H1 (cell line): ENCODE data around the gene OPCML. TPM values are rescaled to one million over a fixed set of nuclear protein-coding genes. Genes with fewer than 3 reads are reported as not detected.

ENCODE experiments used
- CTCF ChIA-PET: fragments of 300-600 bp; sonication (Branson Sonifier 250); formaldehyde crosslinking; loops from one replicate; lab custom pipeline; 2021; ENCODE audit not compliant: partially characterized antibody; lab: Charles Lee
- POLR2A ChIA-PET: fragments of 300-600 bp; sonication (Branson Sonifier 250); formaldehyde crosslinking; loops from one replicate; lab custom pipeline; 2021; ENCODE audit warnings: inconsistent platforms; ENCODE audit not compliant: partially characterized antibody; lab: Charles Lee
- DNase-seq, 2 experiments: peaks; one replicate each; pipeline versions ENCODE4 v3.0.0 to v3.0.0-alpha.2; 2010 to 2022; ENCODE audit warnings: low spot score in 2 of 2, low read depth in 1 of 2, mixed read lengths in 1 of 2
- FAIRE-seq: peaks from 2 replicates; lab custom pipeline; 2011; peaks lifted over from hg19 to GRCh38; lab: Jason Lieb, UNC
- H2AFZ ChIP-seq: 2 replicates; pipeline ENCODE4 v1.8.1; 2012; ENCODE audit warnings: low read length, inconsistent platforms
- H2AK5ac ChIP-seq: 2 replicates; pipeline ENCODE4 v1.6.1; 2013; ENCODE audit warnings: low read depth, low read length
- H2BK120ac ChIP-seq: replicated peaks from 2 replicates; pipeline ENCODE3; 2013; ENCODE audit warnings: low read depth, low read length, inconsistent platforms
- H2BK12ac ChIP-seq: 2 replicates; pipeline ENCODE4 v1.6.1; 2013; ENCODE audit warnings: low read depth, low read length
- H2BK15ac ChIP-seq: 2 replicates; pipeline ENCODE4 v1.6.1; 2013; ENCODE audit warnings: low read length
- H2BK20ac ChIP-seq: 2 replicates; pipeline ENCODE4 v1.6.1; 2013; ENCODE audit warnings: low read length
- H2BK5ac ChIP-seq: 2 replicates; pipeline ENCODE4 v1.6.1; 2013; ENCODE audit warnings: low read depth, low read length
- H3K14ac ChIP-seq: 2 replicates; pipeline ENCODE4 v1.6.1; 2013; ENCODE audit warnings: inconsistent platforms; ENCODE audit not compliant: insufficient read length
- H3K18ac ChIP-seq: 2 replicates; pipeline ENCODE4 v1.6.1; 2013; ENCODE audit warnings: low read length; ENCODE audit errors: extremely low read depth
- H3K23ac ChIP-seq: 2 replicates; pipeline ENCODE4 v1.6.1; 2013; ENCODE audit warnings: inconsistent platforms; ENCODE audit not compliant: insufficient read length
- H3K23me2 ChIP-seq: 2 replicates; pipeline ENCODE4 v1.6.1; 2013; ENCODE audit warnings: low read depth, low read length
- H3K27ac ChIP-seq: 2 replicates; pipeline ENCODE4 v1.6.1; 2011; ENCODE audit warnings: low read depth, low read length, inconsistent platforms
- H3K27me3 ChIP-seq, 4 experiments: replicated peaks in 1 of 4; 1 replicate in 1 of 4; 2 replicates in 3 of 4; pipeline versions ENCODE4 v1.6.1 to v1.8.1; 2011 to 2013; ENCODE audit warnings: low read length in 3 of 4, mild to moderate bottlenecking in 3 of 4, inconsistent platforms in 2 of 4, mixed read lengths in 2 of 4, moderate library complexity in 1 of 4; ENCODE audit not compliant: control insufficient read depth in 3 of 4, insufficient read depth in 3 of 4; ENCODE audit errors: extremely low read depth in 1 of 4
- H3K36me3 ChIP-seq, 4 experiments: 2 replicates each; pipeline versions ENCODE4 v1.6.1 to v1.8.1; 2011 to 2013; ENCODE audit warnings: mild to moderate bottlenecking in 4 of 4, low read length in 3 of 4, moderate library complexity in 2 of 4, control low read depth in 1 of 4, inconsistent platforms in 1 of 4; ENCODE audit not compliant: insufficient read depth in 4 of 4, control insufficient read depth in 2 of 4
- H3K4ac ChIP-seq: replicated peaks from 2 replicates; pipeline ENCODE3; 2013; ENCODE audit warnings: low read length, low read depth, mixed read lengths, inconsistent platforms; ENCODE audit not compliant: insufficient read length
- H3K4me1 ChIP-seq, 4 experiments: replicated peaks in 1 of 4; 1 replicate in 1 of 4; 2 replicates in 3 of 4; pipeline versions ENCODE4 v1.6.1 to v1.8.1; 2011 to 2013; ENCODE audit warnings: low read length in 3 of 4, inconsistent platforms in 2 of 4, mixed read lengths in 1 of 4; ENCODE audit not compliant: insufficient read depth in 4 of 4, control insufficient read depth in 3 of 4
- H3K4me2 ChIP-seq, 2 experiments: 2 replicates each; pipeline versions ENCODE4 v1.6.1 to v1.8.1; 2011 to 2013; ENCODE audit warnings: low read depth in 2 of 2, low read length in 2 of 2, control low read depth in 1 of 2, inconsistent platforms in 1 of 2, mild to moderate bottlenecking in 1 of 2; ENCODE audit not compliant: insufficient read depth in 1 of 2
- H3K4me3 ChIP-seq, 4 experiments: fragments of 200-600, 300-600 bp in 1 of 4; sonication (generic), shearing (Covaris generic), sonication (Bioruptor Twin) in 1 of 4; 2 replicates each; pipeline versions ENCODE4 v1.5.1 to v1.8.1; 2011 to 2016; ENCODE audit warnings: low read length in 4 of 4, low read depth in 3 of 4, control low read depth in 2 of 4, inconsistent platforms in 2 of 4, mild to moderate bottlenecking in 2 of 4, mixed read lengths in 1 of 4, moderate library complexity in 1 of 4; ENCODE audit not compliant: insufficient read depth in 2 of 4; ENCODE audit errors: extremely low read depth in 1 of 4
- H3K56ac ChIP-seq: replicated peaks from 2 replicates; pipeline ENCODE3; 2013; ENCODE audit warnings: low read depth, mild to moderate bottlenecking, mixed read lengths, low read length, inconsistent platforms; ENCODE audit not compliant: insufficient read length
- H3K79me1 ChIP-seq: 2 replicates; pipeline ENCODE4 v1.6.1; 2013; ENCODE audit warnings: low read depth, low read length, control low read depth
- H3K79me2 ChIP-seq, 2 experiments: 2 replicates each; pipeline versions ENCODE4 v1.6.1 to v1.8.1; 2012 to 2013; ENCODE audit warnings: low read length in 2 of 2, mild to moderate bottlenecking in 2 of 2, inconsistent platforms in 1 of 2; ENCODE audit not compliant: insufficient read depth in 2 of 2, control insufficient read depth in 1 of 2
- H3K9ac ChIP-seq, 4 experiments: replicated peaks in 1 of 4; 1 replicate in 1 of 4; 2 replicates in 3 of 4; pipeline versions ENCODE4 v1.6.1 to v1.8.1; 2011 to 2013; ENCODE audit warnings: low read depth in 3 of 4, low read length in 3 of 4, control low read depth in 2 of 4, mild to moderate bottlenecking in 2 of 4, moderate library complexity in 2 of 4, inconsistent platforms in 1 of 4; ENCODE audit errors: extremely low read depth in 1 of 4
- H3K9me3 ChIP-seq, 2 experiments: 2 replicates each; pipeline versions ENCODE4 v1.6.1 to v1.8.1; 2012 to 2013; ENCODE audit warnings: mild to moderate bottlenecking in 2 of 2, moderate library complexity in 2 of 2, control low read depth in 1 of 2, inconsistent platforms in 1 of 2, low read depth in 1 of 2, low read length in 1 of 2, mixed read lengths in 1 of 2; ENCODE audit not compliant: insufficient read depth in 2 of 2
- H4K20me1 ChIP-seq, 2 experiments: replicated peaks in 1 of 2; 2 replicates each; pipeline versions ENCODE3 to v1.8.1; 2011 to 2013; ENCODE audit warnings: inconsistent platforms in 2 of 2, low read length in 2 of 2, mild to moderate bottlenecking in 1 of 2; ENCODE audit not compliant: insufficient read depth in 2 of 2, control insufficient read depth in 1 of 2
- H4K5ac ChIP-seq: 2 replicates; pipeline ENCODE4 v1.6.1; 2013; ENCODE audit warnings: low read length, low read depth, mixed read lengths, inconsistent platforms; ENCODE audit not compliant: insufficient read length
- H4K8ac ChIP-seq: 2 replicates; pipeline ENCODE4 v1.8.0; 2013; ENCODE audit warnings: mild to moderate bottlenecking, moderate library complexity, low read length, inconsistent platforms; ENCODE audit not compliant: insufficient read depth; ENCODE audit errors: extremely low read depth
- H4K91ac ChIP-seq: replicated peaks from 2 replicates; pipeline ENCODE3; 2013; ENCODE audit warnings: low read length, mixed read lengths, inconsistent platforms; ENCODE audit not compliant: insufficient read length
- CBX8 ChIP-seq: fragments of 300-800, 300-1000 bp; sonication (generic); IDR thresholded peaks from 2 replicates; pipeline ENCODE4 v1.7.1; 2016; ENCODE audit warnings: low read depth, low read length, borderline replicate concordance
- GABPA ChIP-seq: IDR thresholded peaks from 2 replicates; pipeline ENCODE4 v1.6.1; 2011; ENCODE audit warnings: mild to moderate bottlenecking, low read length, moderate library complexity, borderline replicate concordance; ENCODE audit not compliant: insufficient read depth
- HDAC2 ChIP-seq, 2 experiments: fragments of 300-600 bp in 1 of 2; sonication (generic) in 1 of 2; IDR thresholded peaks; 2 replicates each; pipeline ENCODE4 v1.6.1; 2011 to 2012; ENCODE audit warnings: low read depth in 2 of 2, low read length in 2 of 2, mild to moderate bottlenecking in 2 of 2, moderate library complexity in 2 of 2, borderline replicate concordance in 1 of 2, inconsistent platforms in 1 of 2
- JUND ChIP-seq: IDR thresholded peaks from 2 replicates; pipeline ENCODE4 v1.6.1; 2011; ENCODE audit warnings: mild to moderate bottlenecking, improper control_type of control experiment, low read length
- KDM1A ChIP-seq: fragments of 200-600, 300-600 bp; sonication (generic); IDR thresholded peaks from 2 replicates; pipeline ENCODE4 v1.7.1; 2016; ENCODE audit warnings: mild to moderate bottlenecking, low read length, borderline replicate concordance
- KDM4A ChIP-seq: IDR thresholded peaks from one replicate; pipeline ENCODE4 v1.7.1; 2012; ENCODE audit warnings: low read depth, mild to moderate bottlenecking, moderate library complexity, low read length, inconsistent platforms; ENCODE audit not compliant: severe bottlenecking
- PHF8 ChIP-seq: fragments of 200-600 bp; sonication (generic); conservative IDR thresholded peaks from 2 replicates; pipeline ENCODE4 v1.7.1; 2012; ENCODE audit warnings: low read depth, mild to moderate bottlenecking, inconsistent platforms, low read length, moderate library complexity
- POLR2AphosphoS5 ChIP-seq: IDR thresholded peaks from 2 replicates; pipeline ENCODE4 v1.6.1; 2011; ENCODE audit warnings: low read depth, low read length
- RFX5 ChIP-seq: IDR thresholded peaks from 2 replicates; pipeline ENCODE4 v1.6.1; 2011; ENCODE audit warnings: low read depth, low read length, improper control_type of control experiment, borderline replicate concordance
- SIN3A ChIP-seq, 2 experiments: IDR thresholded peaks in 1 of 2; conservative IDR thresholded peaks in 1 of 2; 2 replicates each; pipeline ENCODE4 v1.6.1; 2011 to 2012; ENCODE audit warnings: low read length in 2 of 2, improper control_type of control experiment in 1 of 2, low read depth in 1 of 2, mild to moderate bottlenecking in 1 of 2
- SP1 ChIP-seq: IDR thresholded peaks from 2 replicates; pipeline ENCODE4 v1.6.1; 2011; ENCODE audit warnings: low read depth, low read length
- SUZ12 ChIP-seq: fragments of 200-600 bp; sonication (generic); IDR thresholded peaks from 2 replicates; pipeline ENCODE4 v1.6.1; 2012; ENCODE audit warnings: mild to moderate bottlenecking, inconsistent platforms, low read length, moderate library complexity, mixed read lengths
- TAF1 ChIP-seq: IDR thresholded peaks from 2 replicates; pipeline ENCODE4 v1.6.1; 2011; ENCODE audit warnings: mild to moderate bottlenecking, low read depth, low read length
- WGBS, 2 experiments: shearing (Covaris generic) in 1 of 2; methylation state at CpG; one replicate each; pipeline versions ENCODE4 v1.1.6 to v1.1.7; 2013 to 2015; ENCODE audit warnings: low lambda C conversion rate in 2 of 2, mixed read lengths in 2 of 2, inconsistent platforms in 1 of 2, low coverage in 1 of 2, missing lambda C conversion rate in 1 of 2; ENCODE audit not compliant: insufficient replicate concordance in 2 of 2, insufficient coverage in 1 of 2, insufficient read length in 1 of 2; ENCODE audit errors: extremely low coverage in 1 of 2, missing lambda C conversion rate in 1 of 2; 5-methylcytosine and 5-hydroxymethylcytosine counted together
- polyA plus RNA-seq, 7 experiments: library from polyadenylated mRNA; depleted of rRNA in 3 of 7; stranded (reverse) in 5 of 7; unstranded in 2 of 7; fragments of >200 nt in 5 of 7; fragments of 200-250 nt in 2 of 7; gene quantifications; 1 replicate in 5 of 7; 2 replicates in 1 of 7; 4 replicates in 1 of 7; pipeline versions ENCODE4 v1.2.1 to v1.2.3, GENCODE V29; 2011 to 2013; ENCODE audit warnings: missing spikeins in 2 of 7, mixed read lengths in 2 of 7
- total RNA-seq: library from RNA; stranded (reverse); fragmentation: NEBNext Ultra II Directional; extraction: Animal tissue kit (Norgen Biotek cat#: 25700); gene quantifications from 2 replicates; pipeline ENCODE4 v1.2.1, GENCODE V29; 2021
- TF ChIP-seq, protein P1 (sequence below): IDR thresholded peaks from 2 replicates; pipeline ENCODE4 v1.6.1; 2011; ENCODE audit warnings: low read depth, mild to moderate bottlenecking, low read length; ENCODE audit not compliant: insufficient read depth

The OPCML gene
- total and polyA plus RNA-seq, 2 of the 8 experiments (the other 6 are each of a cell fraction or from before 2014, with no cell fraction given) = 2.3 to 3.1 TPM

DNA sequence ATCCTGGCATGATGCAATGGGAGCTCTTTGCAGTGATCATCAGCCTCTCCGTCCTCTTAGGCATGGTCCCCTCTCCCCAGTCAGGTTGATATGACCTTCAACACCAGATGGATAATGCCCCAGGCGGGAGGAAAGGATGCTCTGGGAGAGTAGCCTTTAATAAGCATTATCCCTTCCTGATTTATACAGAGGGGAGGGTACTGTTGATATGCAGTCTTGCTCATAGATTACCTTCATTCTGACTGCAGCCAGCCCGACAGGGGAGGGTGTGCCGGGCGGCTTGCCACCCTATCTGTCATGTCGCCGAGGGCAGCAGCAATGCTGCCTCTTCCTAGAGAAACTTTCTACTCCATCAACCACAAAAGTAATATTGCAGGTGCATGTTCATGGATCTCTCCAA, 497.4 kb downstream of the OPCML start:
- POLR2A ChIA-PET = no interaction called here
- WGBS, 2 experiments = 91% methylated on average over 7 of the region's 7 CpGs; no CpG with 5 or more reads in 1 of the 2 experiments
- FAIRE-seq = no peak
- TF ChIP-seq GABPA = no peak
- no peak for TF ChIP-seq HDAC2 (IDR thresholded peaks at IDR 0.05; ENCODE audit: borderline replicate concordance in 1 of 2, low read depth in 2 of 2, low read length in 2 of 2)
- TF ChIP-seq SP1 = no peak
- no peak for TF ChIP-seq RFX5
- no peak for TF ChIP-seq POLR2AphosphoS5
- no peak for TF ChIP-seq KDM4A
- TF ChIP-seq KDM1A = no peak
- TF ChIP-seq JUND = no peak
- no peak for TF ChIP-seq CBX8
- no peak for TF ChIP-seq SUZ12
- no peak for TF ChIP-seq TAF1
- no peak for TF ChIP-seq PHF8
- TF ChIP-seq SIN3A (conservative IDR thresholded peaks at IDR 0.05 in 1 of 2, IDR thresholded peaks at IDR 0.05 in 1 of 2; ENCODE audit: low read depth in 1 of 2, low read length in 2 of 2) = no peak
- TF ChIP-seq, protein P1, sequence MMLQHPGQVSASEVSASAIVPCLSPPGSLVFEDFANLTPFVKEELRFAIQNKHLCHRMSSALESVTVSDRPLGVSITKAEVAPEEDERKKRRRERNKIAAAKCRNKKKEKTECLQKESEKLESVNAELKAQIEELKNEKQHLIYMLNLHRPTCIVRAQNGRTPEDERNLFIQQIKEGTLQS = no peak

More for the DNA sequence above, 497.4 kb downstream of the OPCML start:
- Histone ChIP-seq H3K4me3 (no peak overlapping the region), H3K27ac (no peak overlapping the region), H3K4ac (no peak overlapping the region), H2AFZ (no peak overlapping the region), H3K4me1 (no peaks in the 10 kb centered on the region; a peak in 1 of 7 replicates), H4K91ac (no peak overlapping the region), H3K79me1 (no peaks in the 10 kb centered on the region), H3K23me2 (peaks cover 6% of the 10 kb centered on the region; the same call in 1 of the 2 replicates), H4K5ac (no peak overlapping the region), H2BK120ac (no peak overlapping the region), H2AK5ac (no peak overlapping the region), H2BK20ac (no peak overlapping the region), H3K56ac (no peak overlapping the region), H3K4me2 (no peak overlapping the region), H2BK12ac (no peak overlapping the region), H3K9me3 (no peaks in the 10 kb centered on the region), H2BK15ac (no peak overlapping the region), H3K14ac (no peak overlapping the region), H3K23ac (no peak overlapping the region), H2BK5ac (no peak overlapping the region), H4K20me1 (peaks cover 0 to 3% of the 10 kb centered on the region in 2 experiments), H3K79me2 (no peaks in the 10 kb centered on the region), H3K9ac (no peak overlapping the region), H3K36me3 (no peaks in the 10 kb centered on the region), H3K18ac (no peak overlapping the region), H3K27me3 (no peaks in the 10 kb centered on the region), H4K8ac (no peak overlapping the region)
- CTCF ChIA-PET = no interaction called here
- no peak for DNase-seq
